ENCODE measurements around the gene KLF11.
A peak's percentile ranks its signal among the peaks of the same experiment; 100 is the strongest.

KLF11 gene

DNA sequence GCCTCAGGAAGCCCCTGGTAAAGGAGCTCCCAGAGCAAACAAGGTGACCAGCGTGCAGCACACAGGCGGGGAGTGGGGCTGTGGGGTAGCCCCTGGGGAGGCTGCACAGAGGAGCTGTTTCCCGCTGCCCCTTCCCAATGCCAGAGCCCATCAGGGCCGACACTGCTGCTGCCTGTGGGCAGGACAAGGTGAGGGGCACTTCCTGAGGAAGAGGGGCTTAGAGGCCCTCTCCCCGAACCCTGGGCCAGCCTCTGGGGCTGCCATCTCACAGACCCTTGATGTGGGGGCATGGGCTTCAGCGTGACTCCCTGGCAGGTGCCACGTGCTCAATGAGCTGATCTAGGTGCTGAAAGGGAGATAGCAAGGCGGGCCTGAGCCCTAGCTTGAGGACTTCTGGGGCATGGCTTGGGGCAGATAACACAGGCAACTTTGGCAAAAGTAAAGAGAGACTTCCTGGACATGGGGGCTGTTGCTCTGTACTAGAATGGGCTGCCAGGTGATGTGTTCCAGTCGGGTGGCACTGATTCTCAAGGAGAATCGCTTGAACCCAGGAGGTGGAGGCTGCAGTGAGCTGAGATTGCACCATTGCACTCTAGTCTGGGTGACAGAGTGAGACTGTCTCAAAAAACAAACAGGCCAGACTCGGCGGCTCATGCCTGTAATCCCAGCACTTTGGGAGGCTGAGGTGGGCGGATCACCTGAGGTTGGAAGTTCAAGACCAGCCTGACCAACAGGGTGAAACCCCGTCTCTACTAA is 9.9 kb upstream of the KLF11 start:
- H3K27ac ChIP-seq: no peak overlapping the region
- H3K4me3 ChIP-seq (ENCODE audit: low read depth, low read length): no peak overlapping the region
- DNase-seq: no peak
- in situ Hi-C loops (cut with HindIII; ENCODE audit: low pct_ligation_motif_present, low sequenced_read_pairs): no loop called here
- no peaks in the 10 kb centered on the region for H3K27me3 ChIP-seq (replicated peaks)
- TF ChIP-seq, protein P1, sequence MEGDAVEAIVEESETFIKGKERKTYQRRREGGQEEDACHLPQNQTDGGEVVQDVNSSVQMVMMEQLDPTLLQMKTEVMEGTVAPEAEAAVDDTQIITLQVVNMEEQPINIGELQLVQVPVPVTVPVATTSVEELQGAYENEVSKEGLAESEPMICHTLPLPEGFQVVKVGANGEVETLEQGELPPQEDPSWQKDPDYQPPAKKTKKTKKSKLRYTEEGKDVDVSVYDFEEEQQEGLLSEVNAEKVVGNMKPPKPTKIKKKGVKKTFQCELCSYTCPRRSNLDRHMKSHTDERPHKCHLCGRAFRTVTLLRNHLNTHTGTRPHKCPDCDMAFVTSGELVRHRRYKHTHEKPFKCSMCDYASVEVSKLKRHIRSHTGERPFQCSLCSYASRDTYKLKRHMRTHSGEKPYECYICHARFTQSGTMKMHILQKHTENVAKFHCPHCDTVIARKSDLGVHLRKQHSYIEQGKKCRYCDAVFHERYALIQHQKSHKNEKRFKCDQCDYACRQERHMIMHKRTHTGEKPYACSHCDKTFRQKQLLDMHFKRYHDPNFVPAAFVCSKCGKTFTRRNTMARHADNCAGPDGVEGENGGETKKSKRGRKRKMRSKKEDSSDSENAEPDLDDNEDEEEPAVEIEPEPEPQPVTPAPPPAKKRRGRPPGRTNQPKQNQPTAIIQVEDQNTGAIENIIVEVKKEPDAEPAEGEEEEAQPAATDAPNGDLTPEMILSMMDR (IDR thresholded peaks at IDR 0.05; ENCODE audit: low read depth, low read length, missing control alignments): no peak
- H3K36me3 ChIP-seq (replicated peaks): no peaks in the 10 kb centered on the region

DNA sequence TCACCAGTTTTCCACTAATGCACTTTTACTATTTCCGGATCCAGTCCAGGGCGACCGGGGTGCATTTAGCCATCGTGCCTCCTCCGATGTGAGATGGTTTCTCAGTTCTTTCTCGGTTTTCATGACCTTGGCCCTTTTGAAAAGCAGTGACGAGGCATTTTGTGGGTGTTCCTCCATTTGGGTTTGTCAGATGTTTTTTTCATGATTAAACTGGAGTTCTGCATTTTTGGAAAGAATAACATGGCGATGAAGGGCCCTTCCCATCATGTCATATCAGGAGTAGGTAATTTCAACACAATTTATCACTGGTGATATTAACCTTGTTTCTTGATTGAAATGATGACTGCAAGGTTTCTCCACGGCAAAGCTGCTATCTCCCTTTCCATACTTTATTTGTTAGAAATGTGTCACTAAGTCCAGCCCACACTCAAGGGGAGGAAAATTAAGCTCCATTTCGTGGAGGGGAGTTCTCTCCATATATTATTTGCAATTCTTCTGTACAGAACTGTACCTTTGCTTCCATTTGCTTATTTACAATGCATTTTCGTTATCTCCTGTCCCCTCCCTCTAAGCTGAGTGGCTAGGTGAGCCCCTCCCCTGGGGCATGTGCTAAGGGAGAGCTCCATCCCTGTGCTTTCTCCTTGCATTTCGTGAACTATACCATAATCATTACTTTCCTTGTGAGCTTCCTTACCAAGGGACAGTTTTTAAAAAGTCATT is 8.9 kb upstream of the KLF11 start:
- in situ Hi-C loops (cut with HindIII; ENCODE audit: low pct_ligation_motif_present, low sequenced_read_pairs): no loop called here
- H3K27ac ChIP-seq: no peak overlapping the region

DNA sequence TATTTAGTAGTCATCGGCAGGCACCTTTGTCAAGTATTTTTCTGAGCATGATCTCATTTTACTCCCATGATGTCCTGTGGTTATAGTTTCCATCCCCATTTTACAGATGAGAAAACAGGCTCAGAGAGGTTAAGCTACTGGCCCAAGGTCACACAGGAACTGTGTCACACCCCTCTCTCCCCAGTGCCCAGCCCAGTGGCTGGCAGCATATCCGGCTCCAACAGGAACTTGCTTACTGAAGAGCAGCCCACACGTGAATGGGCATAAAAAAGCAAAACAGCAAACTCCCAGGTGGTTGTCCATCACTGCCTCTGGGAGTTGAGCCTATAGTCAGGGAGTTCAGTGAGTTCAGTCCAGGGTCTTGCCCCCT is 8.3 kb upstream of the KLF11 start:
- H3K27me3 ChIP-seq (replicated peaks): no peaks in the 10 kb centered on the region
- in situ Hi-C loops (cut with HindIII; ENCODE audit: low pct_ligation_motif_present, low sequenced_read_pairs): no loop called here

More for the DNA sequence above, 8.9 kb upstream of the KLF11 start:
- Histone ChIP-seq H3K36me3 (replicated peaks) (no peaks in the 10 kb centered on the region), H3K27me3 (replicated peaks) (no peaks in the 10 kb centered on the region), H3K4me3 (ENCODE audit: low read depth, low read length) (no peak overlapping the region)
- TF ChIP-seq, protein P1 (IDR thresholded peaks at IDR 0.05; ENCODE audit: low read depth, low read length, missing control alignments): no peak
- DNase-seq: no peak

DNA sequence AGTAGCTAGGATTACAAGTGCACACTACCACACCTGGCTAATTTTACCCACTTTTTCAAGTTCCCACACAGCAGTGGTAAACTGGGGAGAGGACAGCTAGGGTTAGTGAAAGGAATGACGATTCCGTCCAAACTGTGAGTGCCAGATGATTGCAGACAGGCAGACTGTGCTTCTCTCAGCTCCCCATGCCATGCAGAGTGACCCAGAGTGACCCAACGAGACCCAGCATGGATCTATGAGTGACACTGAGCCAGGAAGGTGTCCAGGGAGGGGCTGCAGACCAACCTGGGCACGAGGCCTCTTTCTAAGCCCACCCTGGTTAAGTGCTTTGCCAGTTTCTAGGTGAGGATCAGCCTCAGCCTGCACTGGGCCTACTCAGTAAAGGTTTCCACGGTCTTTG is 7.7 kb upstream of the KLF11 start:
- Histone ChIP-seq H3K27ac (no peak overlapping the region), H3K27me3 (replicated peaks) (no peaks in the 10 kb centered on the region), H3K36me3 (replicated peaks) (no peaks in the 10 kb centered on the region), H3K4me3 (ENCODE audit: low read depth, low read length) (no peak overlapping the region)
- TF ChIP-seq, protein P1 (IDR thresholded peaks at IDR 0.05; ENCODE audit: low read depth, low read length, missing control alignments): no peak
- no peak for DNase-seq
- in situ Hi-C loops (cut with HindIII; ENCODE audit: low pct_ligation_motif_present, low sequenced_read_pairs): no loop called here

More for the DNA sequence above, 8.3 kb upstream of the KLF11 start:
- Histone ChIP-seq H3K4me3 (ENCODE audit: low read depth, low read length) (no peak overlapping the region), H3K27ac (no peak overlapping the region), H3K36me3 (replicated peaks) (no peaks in the 10 kb centered on the region)
- TF ChIP-seq, protein P1 (IDR thresholded peaks at IDR 0.05; ENCODE audit: low read depth, low read length, missing control alignments): no peak
- no peak for DNase-seq

DNA sequence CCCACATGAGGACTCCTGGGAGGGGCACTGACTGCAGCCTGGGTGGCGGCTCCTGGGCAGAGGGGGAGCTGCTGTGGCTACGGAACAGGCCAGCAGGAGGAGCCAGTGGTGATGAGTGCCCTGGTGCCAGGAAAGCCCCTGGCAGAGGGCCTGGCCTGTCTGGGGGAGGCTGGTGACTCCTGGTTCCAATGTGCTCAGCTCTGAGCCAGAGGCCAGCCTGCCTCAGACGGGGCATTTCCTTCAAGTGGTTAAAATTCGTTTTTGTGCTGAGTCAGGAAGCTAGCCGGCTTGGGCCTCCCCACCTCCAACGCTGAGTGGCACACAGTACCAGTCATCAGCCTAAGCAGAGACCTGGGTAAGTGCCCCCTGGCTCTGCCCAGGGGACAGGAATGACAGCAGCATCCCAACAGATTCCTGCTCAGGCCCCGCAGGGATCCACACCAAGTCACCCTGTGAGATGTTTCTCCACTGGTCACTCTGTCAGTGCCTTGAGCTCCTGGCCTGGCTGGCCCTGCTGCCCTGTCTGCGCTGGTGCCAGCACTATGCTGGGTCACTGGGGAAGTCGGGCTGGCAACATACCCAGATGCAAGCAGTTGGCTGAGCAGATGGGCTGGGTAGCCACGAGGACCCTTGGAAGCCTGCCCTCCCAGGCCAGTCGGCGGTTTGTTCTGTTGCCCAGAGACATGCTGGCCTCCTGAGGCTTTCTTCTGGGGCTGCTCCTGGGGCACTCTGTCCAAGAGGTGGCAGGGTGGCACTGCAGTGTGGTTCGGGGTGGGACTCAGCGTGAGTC is 7.1 kb upstream of the KLF11 start:
- Histone ChIP-seq H3K27ac (no peak overlapping the region), H3K4me3 (ENCODE audit: low read depth, low read length) (no peak overlapping the region), H3K27me3 (replicated peaks) (no peaks in the 10 kb centered on the region), H3K36me3 (replicated peaks) (no peaks in the 10 kb centered on the region)
- in situ Hi-C loops (cut with HindIII; ENCODE audit: low pct_ligation_motif_present, low sequenced_read_pairs): no loop called here
- peak; percentile 23 for DNase-seq
- TF ChIP-seq, protein P1 (IDR thresholded peaks at IDR 0.05; ENCODE audit: low read depth, low read length, missing control alignments): peak; percentile 68

All from brain microvascular endothelial cell (primary cell).